Eye (tissue), 1 donor: ENCODE data around the gene FLAD1.

ENCODE experiments used
- DNase-seq: peaks from one replicate; pipeline ENCODE4 v3.0.0-alpha.2; 2015

The FLAD1 gene

GRCh38 chr1:154952664-154953063 lies 30.5 kb upstream of the FLAD1 start:
- no peak for DNase-seq

GRCh38 chr1:154953611-154954038 lies 29.5 kb upstream of the FLAD1 start:
- DNase-seq: no peak

- DNase-seq: no peak
These were observed 28.6 kb upstream of the FLAD1 start for GRCh38 chr1:154954541-154954940.

GRCh38 chr1:154955039-154955717 lies 28.0 kb upstream of the FLAD1 start:
- DNase-seq: peak; percentile 92

GRCh38 chr1:154955718-154956543 lies 27.2 kb upstream of the FLAD1 start, which contains the start of gene PBXIP1:
TSS of gene PBXIP1 (minus strand) at chr1:154956099. CDS start at chr1:154953721, 2,378 bp downstream.
- peak; percentile 99 for DNase-seq

GRCh38 chr1:154956544-154956941 lies 26.6 kb upstream of the FLAD1 start:
- no peak for DNase-seq

GRCh38 chr1:154957091-154957657 lies 26.0 kb upstream of the FLAD1 start:
- no peak for DNase-seq

GRCh38 chr1:154958036-154958435 lies 25.1 kb upstream of the FLAD1 start:
- DNase-seq: no peak

GRCh38 chr1:154958681-154959425 lies 24.3 kb upstream of the FLAD1 start:
- no peak for DNase-seq

- DNase-seq: no peak
These were observed 23.7 kb upstream of the FLAD1 start for GRCh38 chr1:154959426-154959780.

- DNase-seq: no peak
These were observed 22.6 kb upstream of the FLAD1 start for GRCh38 chr1:154960446-154961136.

- peak; percentile 94 for DNase-seq
These were observed 21.7 kb upstream of the FLAD1 start, which contains the start of gene PYGO2 for GRCh38 chr1:154961207-154962155. TSS of gene PYGO2 (minus strand) at chr1:154961782. CDS start at chr1:154961576, 206 bp downstream.

GRCh38 chr1:154962156-154962749 lies 20.9 kb upstream of the FLAD1 start:
- no peak for DNase-seq

GRCh38 chr1:154962795-154963330 lies 20.3 kb upstream of the FLAD1 start:
- no peak for DNase-seq

- DNase-seq: no peak
These were observed 19.5 kb upstream of the FLAD1 start for GRCh38 chr1:154963643-154964042.

GRCh38 chr1:154964359-154964758 lies 18.8 kb upstream of the FLAD1 start:
- DNase-seq: no peak

GRCh38 chr1:154966111-154966510 lies 17.0 kb upstream of the FLAD1 start:
- no peak for DNase-seq

- no peak for DNase-seq
These were observed 15.7 kb upstream of the FLAD1 start for GRCh38 chr1:154967331-154967950.

GRCh38 chr1:154968731-154969130 lies 14.4 kb upstream of the FLAD1 start:
- DNase-seq: peak; percentile 76

GRCh38 chr1:154969246-154969645 lies 13.9 kb upstream of the FLAD1 start:
- no peak for DNase-seq
